WTC11 (cell line): ENCODE measurements around the gene HES2. TPM values are rescaled to one million over a fixed set of nuclear protein-coding genes. Genes with fewer than 3 reads are reported as not detected.
A peak's percentile ranks its signal among the peaks of the same experiment; 100 is the strongest.

Experiments
- ATAC-seq: fragments of 200-7000 bp; cut with Tn5 transposase; 2 replicates; pipeline ENCODE4 v1.10.0; 2021; ENCODE audit warnings: mild to moderate bottlenecking, moderate library complexity
- Bru-seq: library from RNA; stranded (reverse); fragments of 400-500 nt; gene quantifications from one replicate; lab custom pipeline; 2021; lab: Mats Ljungman, UMichigan
- CTCF ChIA-PET: fragments of 300-600 bp; sonication (Branson Sonifier 250); formaldehyde crosslinking; loops from one replicate; lab custom pipeline; 2021; ENCODE audit warnings: antibody characterized with exemption; lab: Charles Lee
- POLR2A ChIA-PET: fragments of 350-600 bp; sonication (Branson Sonifier 250); formaldehyde crosslinking; loops from one replicate; lab custom pipeline; 2021; ENCODE audit warnings: antibody characterized with exemption; lab: Charles Lee
- DNase-seq: peaks from one replicate; pipeline ENCODE4 v3.0.0; 2021; ENCODE audit warnings: low spot score
- H3K27ac Mint-ChIP-seq: 2 replicates; pipeline ENCODE4 v1.8.0; 2021; ENCODE audit warnings: mixed read lengths
- H3K27me3 Mint-ChIP-seq: 2 replicates; pipeline ENCODE4 v1.8.0; 2021; ENCODE audit warnings: low read depth, mild to moderate bottlenecking, moderate library complexity, mixed read lengths
- H3K36me3 Mint-ChIP-seq: 2 replicates; pipeline ENCODE4 v1.8.0; 2021; ENCODE audit warnings: mixed read lengths
- H3K4me1 Mint-ChIP-seq: 2 replicates; pipeline ENCODE4 v1.8.0; 2022; ENCODE audit warnings: mixed read lengths
- H3K4me3 Mint-ChIP-seq: 2 replicates; pipeline ENCODE4 v1.8.0; 2021; ENCODE audit warnings: mild to moderate bottlenecking, moderate library complexity, mixed read lengths
- H3K9me3 Mint-ChIP-seq: 2 replicates; pipeline ENCODE4 v1.8.0; 2021; ENCODE audit warnings: mixed read lengths
- ARID4B ChIP-seq: sonication (generic); formaldehyde crosslinking; IDR thresholded peaks from 2 replicates; pipeline ENCODE4 v1.8.0; 2023; ENCODE audit warnings: missing genetic modification reagents, mild to moderate bottlenecking, borderline replicate concordance
- CDX4 ChIP-seq: fragments of 250-450 bp; sonication (Bioruptor Pico); IDR thresholded peaks from 2 replicates; pipeline ENCODE4 v1.9.0; 2021; ENCODE audit warnings: moderate library complexity, mild to moderate bottlenecking, inconsistent platforms, borderline replicate concordance
- CREB1 ChIP-seq: sonication (generic); formaldehyde crosslinking; IDR thresholded peaks from 2 replicates; pipeline ENCODE4 v1.8.0; 2023; ENCODE audit warnings: mild to moderate bottlenecking, missing genetic modification reagents
- CREM ChIP-seq: sonication (generic); formaldehyde crosslinking; IDR thresholded peaks from 2 replicates; pipeline ENCODE4 v1.8.1; 2022; ENCODE audit warnings: mild to moderate bottlenecking, missing genetic modification reagents, moderate library complexity
- E2F4 ChIP-seq: sonication (generic); formaldehyde crosslinking; IDR thresholded peaks from 2 replicates; pipeline ENCODE4 v1.8.1; 2022; ENCODE audit warnings: low read depth, mild to moderate bottlenecking, moderate library complexity, missing genetic modification reagents, borderline replicate concordance
- ELF4 ChIP-seq: sonication (generic); formaldehyde crosslinking; IDR thresholded peaks from 2 replicates; pipeline ENCODE4 v1.8.1; 2022; ENCODE audit warnings: low read depth, mild to moderate bottlenecking, moderate library complexity, missing genetic modification reagents
- ESRRA ChIP-seq: sonication (generic); formaldehyde crosslinking; IDR thresholded peaks from 2 replicates; pipeline ENCODE4 v1.8.1; 2022; ENCODE audit warnings: mild to moderate bottlenecking, missing genetic modification reagents, borderline replicate concordance
- FOXJ3 ChIP-seq: sonication (generic); formaldehyde crosslinking; IDR thresholded peaks from 2 replicates; pipeline ENCODE4 v1.9.0; 2021; ENCODE audit warnings: missing genetic modification reagents, mild to moderate bottlenecking, borderline replicate concordance
- FOXP1 ChIP-seq: sonication (generic); formaldehyde crosslinking; IDR thresholded peaks from 2 replicates; pipeline ENCODE4 v1.8.0; 2022; ENCODE audit warnings: missing genetic modification reagents, mild to moderate bottlenecking, moderate library complexity, borderline replicate concordance
- GRHL2 ChIP-seq: fragments of 250-450 bp; sonication (Bioruptor Pico); IDR thresholded peaks from 2 replicates; pipeline ENCODE4 v1.8.0; 2022; ENCODE audit warnings: mild to moderate bottlenecking, moderate library complexity; ENCODE audit not compliant: insufficient replicate concordance, severe bottlenecking
- JAZF1 ChIP-seq: fragments of 250-450 bp; sonication (Bioruptor Pico); IDR thresholded peaks from 2 replicates; pipeline ENCODE4 v1.9.0; 2021; ENCODE audit warnings: moderate library complexity, mild to moderate bottlenecking, inconsistent platforms
- OVOL2 ChIP-seq: fragments of 250-450 bp; sonication (Bioruptor Pico); IDR thresholded peaks from 2 replicates; pipeline ENCODE4 v1.9.0; 2021; ENCODE audit warnings: mild to moderate bottlenecking, borderline replicate concordance
- PRRX2 ChIP-seq: fragments of 250-450 bp; sonication (Bioruptor Pico); IDR thresholded peaks from 2 replicates; pipeline ENCODE4 v1.8.0; 2021; ENCODE audit warnings: mild to moderate bottlenecking
- RORB ChIP-seq: fragments of 250-450 bp; sonication (Bioruptor Pico); IDR thresholded peaks from 2 replicates; pipeline ENCODE4 v1.9.0; 2021; ENCODE audit warnings: mild to moderate bottlenecking
- SMAD3 ChIP-seq: sonication (generic); formaldehyde crosslinking; IDR thresholded peaks from 2 replicates; pipeline ENCODE4 v1.8.0; 2022; ENCODE audit warnings: missing genetic modification reagents, mild to moderate bottlenecking, borderline replicate concordance
- SOX15 ChIP-seq: fragments of 250-450 bp; sonication (Bioruptor Pico); IDR thresholded peaks from 2 replicates; pipeline ENCODE4 v1.9.0; 2021; ENCODE audit warnings: mild to moderate bottlenecking
- SP1 ChIP-seq: sonication (generic); formaldehyde crosslinking; conservative IDR thresholded peaks from 2 replicates; pipeline ENCODE4 v1.8.1; 2022; ENCODE audit warnings: missing genetic modification reagents
- TEAD1 ChIP-seq: sonication (generic); formaldehyde crosslinking; IDR thresholded peaks from 2 replicates; pipeline ENCODE4 v1.8.0; 2022; ENCODE audit warnings: mild to moderate bottlenecking, missing genetic modification reagents
- USF2 ChIP-seq: sonication (generic); formaldehyde crosslinking; IDR thresholded peaks from 2 replicates; pipeline ENCODE4 v1.8.1; 2023; ENCODE audit warnings: mild to moderate bottlenecking, missing genetic modification reagents, moderate library complexity
- ZNF121 ChIP-seq: sonication (generic); formaldehyde crosslinking; IDR thresholded peaks from 2 replicates; pipeline ENCODE4 v1.8.0; 2023; ENCODE audit warnings: missing genetic modification reagents
- ZNF219 ChIP-seq: sonication (generic); formaldehyde crosslinking; IDR thresholded peaks from 2 replicates; pipeline ENCODE4 v1.8.0; 2023; ENCODE audit warnings: missing genetic modification reagents, mild to moderate bottlenecking, borderline replicate concordance
- ZNF423 ChIP-seq: fragments of 250-450 bp; sonication (Bioruptor Pico); IDR thresholded peaks from 2 replicates; pipeline ENCODE4 v2.1.2; 2022; ENCODE audit warnings: mild to moderate bottlenecking, moderate library complexity
- ZNF532 ChIP-seq: fragments of 250-450 bp; sonication (Bioruptor Pico); IDR thresholded peaks from 2 replicates; pipeline ENCODE4 v1.9.0; 2021; ENCODE audit warnings: mild to moderate bottlenecking, borderline replicate concordance
- ZSCAN18 ChIP-seq: fragments of 250-450 bp; sonication (Bioruptor Pico); IDR thresholded peaks from 2 replicates; pipeline ENCODE4 v2.1.2; 2022; ENCODE audit warnings: mild to moderate bottlenecking, moderate library complexity
- long read RNA-seq, 3 experiments: library from RNA in 1 of 3; library from capped mRNA in 1 of 3; library from polyadenylated mRNA in 1 of 3; unstranded in 2 of 3; stranded (forward) in 1 of 3; transcript quantifications; one replicate each; pipeline ENCODE4 v2.0.0, GENCODE V29; 2021
- total RNA-seq: library from RNA; stranded (reverse); gene quantifications from 3 replicates; pipeline ENCODE4 v1.2.3, GENCODE V29; 2021

The HES2 gene
- total RNA-seq, result 1.9 to 2.7 TPM (median 1.9 TPM) in 3 replicates
- Bru-seq, nascent RNA, result percentile 25 among the genes with signal in this experiment
- long read RNA-seq, experiment 1, full-length matches to known transcripts, result 1 of 2 reads
- long read RNA-seq, experiment 1, partial matches to known transcripts, result 0 of 2 reads
- long read RNA-seq, experiment 1, other reads (novel, unspliced or antisense), result 1 of 2 reads
- long read RNA-seq, experiment 2, partial matches to known transcripts, result 0 of 2 reads
- long read RNA-seq, experiment 2, other reads (novel, unspliced or antisense), result 0 of 2 reads
- long read RNA-seq, experiment 3, result 0 reads

GRCh38 chr1:6419804-6420453 is at the start of gene HES2:
Gene HES2, minus strand, starts transcription at chr1:6419919. Its CDS starts 99 bp downstream, at chr1:6419820.
- peak; percentile 59 for DNase-seq
- Mint-ChIP-seq H3K4me3 (peak within 1 kb of the TSS; percentile 62), H3K27me3 (peaks cover 93% of the 10 kb centered on the region), H3K27ac (no peak within 1 kb of the TSS), H3K36me3 (no peaks in the 10 kb centered on the region), H3K4me1 (peaks cover 17% of the 10 kb centered on the region), H3K9me3 (no peaks in the 10 kb centered on the region)
- CTCF ChIA-PET, result interaction anchor here (0.5 to 6.9 kb wide), 32 partner anchors 10 to 1701 kb away, joined by 3 to 281 read pairs (median 4); partner anchors contain the start of genes ACOT7, HES3 and RNF207
- peak; percentile 15 for ATAC-seq
- POLR2A ChIA-PET, result interaction anchor here (1.0 to 1.3 kb wide), 2 partner anchors 34 to 175 kb away, joined by 3 read pairs; no protein-coding TSS in a partner anchor
- TF ChIP-seq ZSCAN18 (no peak), ZNF532 (CRISPR knock-in tag) (no peak), CREM (CRISPR knock-in tag) (no peak), ESRRA (no peak), TEAD1 (no peak), SP1 (CRISPR knock-in tag) (peak; percentile 11; the same call in 1 of the 2 replicates), RORB (no peak), OVOL2 (CRISPR knock-in tag) (no peak), FOXJ3 (CRISPR knock-in tag) (no peak), SMAD3 (CRISPR knock-in tag) (no peak), CREB1 (CRISPR knock-in tag) (no peak), ARID4B (CRISPR knock-in tag) (0 out of 2 replicates have a peak, but pooled peaks have one; percentile 31), PRRX2 (CRISPR knock-in tag) (no peak), ELF4 (CRISPR knock-in tag) (no peak), SOX15 (CRISPR knock-in tag) (no peak), FOXP1 (CRISPR knock-in tag) (no peak), E2F4 (no peak), GRHL2 (CRISPR knock-in tag) (no peak), ZNF121 (CRISPR knock-in tag) (no peak), ZNF219 (no peak), JAZF1 (CRISPR knock-in tag) (no peak), ZNF423 (CRISPR knock-in tag) (peak; percentile 45), CDX4 (CRISPR knock-in tag) (no peak), USF2 (CRISPR knock-in tag) (no peak)
